Renal cortical epithelial cell (primary cell): ENCODE measurements around the gene STH. TPM values are rescaled to one million over a fixed set of nuclear protein-coding genes. Genes with fewer than 3 reads are reported as not detected.

Experiments used
- DNase-seq: peaks from one replicate; pipeline ENCODE4 v3.0.0-alpha.2; 2011; ENCODE audit warnings: low read depth
- total RNA-seq: library from RNA; depleted of rRNA; stranded (reverse); fragments of >200 nt; gene quantifications from 2 replicates; pipeline ENCODE4 v1.2.3, GENCODE V29; 2014

STH gene
- total RNA-seq, 1 donor from 2014 or later, result not detected

GRCh38 chr17:46046957-46047356, 47.9 kb downstream of the STH start:
- peak; percentile 73 for DNase-seq

- no peak for DNase-seq
Observed at GRCh38 chr17:46047398-46047797, 48.3 kb downstream of the STH start.

- DNase-seq, result no peak
Observed at GRCh38 chr17:46047856-46048255, 48.8 kb downstream of the STH start.

Other genes starting within 250 kb of the STH start
- not detected in 2 replicates for gene CRHR1, start 214.9 kb upstream of the STH start, total RNA-seq
- not detected in 2 replicates for gene SPPL2C, start 154.4 kb upstream of the STH start, total RNA-seq
- under 0.01 and 0.10 TPM in 2 replicates for gene MAPT, start 104.7 kb upstream of the STH start, total RNA-seq
- gene KANSL1, start 194.2 kb downstream of the STH start, total RNA-seq, result 58.3 and 132 TPM in 2 replicates